Measurements from ENCODE around the gene SUGCT.

DNA sequence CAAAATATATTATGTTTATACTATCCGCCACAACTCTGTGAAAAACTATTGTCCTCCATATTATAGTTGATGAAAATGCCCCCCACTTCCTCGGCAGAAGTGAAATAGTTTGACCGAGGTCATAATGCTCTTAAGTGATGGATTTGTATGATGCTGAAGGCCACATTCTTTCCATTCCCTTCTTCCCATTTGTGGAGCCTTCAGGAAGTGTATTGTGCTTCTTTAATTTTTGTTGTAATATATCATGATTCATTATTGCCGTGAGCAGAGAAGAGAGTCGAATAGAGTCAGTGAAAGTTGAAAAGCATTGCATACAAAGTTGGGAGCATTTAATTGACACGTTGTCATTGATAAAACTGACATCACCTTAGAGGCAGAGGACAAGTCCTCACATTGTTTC is 460.3 kb downstream of the SUGCT start:
- TF ChIP-seq, protein P1, sequence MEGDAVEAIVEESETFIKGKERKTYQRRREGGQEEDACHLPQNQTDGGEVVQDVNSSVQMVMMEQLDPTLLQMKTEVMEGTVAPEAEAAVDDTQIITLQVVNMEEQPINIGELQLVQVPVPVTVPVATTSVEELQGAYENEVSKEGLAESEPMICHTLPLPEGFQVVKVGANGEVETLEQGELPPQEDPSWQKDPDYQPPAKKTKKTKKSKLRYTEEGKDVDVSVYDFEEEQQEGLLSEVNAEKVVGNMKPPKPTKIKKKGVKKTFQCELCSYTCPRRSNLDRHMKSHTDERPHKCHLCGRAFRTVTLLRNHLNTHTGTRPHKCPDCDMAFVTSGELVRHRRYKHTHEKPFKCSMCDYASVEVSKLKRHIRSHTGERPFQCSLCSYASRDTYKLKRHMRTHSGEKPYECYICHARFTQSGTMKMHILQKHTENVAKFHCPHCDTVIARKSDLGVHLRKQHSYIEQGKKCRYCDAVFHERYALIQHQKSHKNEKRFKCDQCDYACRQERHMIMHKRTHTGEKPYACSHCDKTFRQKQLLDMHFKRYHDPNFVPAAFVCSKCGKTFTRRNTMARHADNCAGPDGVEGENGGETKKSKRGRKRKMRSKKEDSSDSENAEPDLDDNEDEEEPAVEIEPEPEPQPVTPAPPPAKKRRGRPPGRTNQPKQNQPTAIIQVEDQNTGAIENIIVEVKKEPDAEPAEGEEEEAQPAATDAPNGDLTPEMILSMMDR (conservative IDR thresholded peaks at IDR 0.05; ENCODE audit: low read length) = no peak
- TF ChIP-seq EZH2phosphoT487 (IDR thresholded peaks at IDR 0.05; ENCODE audit: borderline replicate concordance) = no peak
